Keratinocyte (primary cell): ENCODE data around the gene C6orf132. TPM values are rescaled to one million over a fixed set of nuclear protein-coding genes. Genes with fewer than 3 reads are reported as not detected.

Source experiments
- DNase-seq: peaks from one replicate; pipeline ENCODE4 v3.0.0-alpha.2; 2011; ENCODE audit warnings: low read depth, missing footprints, low spot score
- FAIRE-seq: peaks from 2 replicates; lab custom pipeline; 2011; peaks lifted over from hg19 to GRCh38; lab: Jason Lieb, UNC
- H2AFZ ChIP-seq: 2 replicates; pipeline ENCODE4 v1.6.0; 2012; ENCODE audit warnings: low read length, control low read depth, inconsistent platforms; ENCODE audit not compliant: control insufficient read depth
- H3K27ac ChIP-seq: 2 replicates; pipeline ENCODE4 v1.5.1; 2011; ENCODE audit warnings: low read length; ENCODE audit not compliant: control insufficient read depth, insufficient read depth
- H3K27me3 ChIP-seq: 3 replicates; pipeline ENCODE4 v1.6.0; 2011; ENCODE audit warnings: low read length; ENCODE audit not compliant: control insufficient read depth, insufficient read depth; ENCODE audit errors: extremely low read depth
- H3K36me3 ChIP-seq, 2 experiments: 2 replicates in 1 of 2; 3 replicates in 1 of 2; pipeline ENCODE4 v1.5.1; 2011; ENCODE audit warnings: low read length in 2 of 2, mild to moderate bottlenecking in 1 of 2; ENCODE audit not compliant: control insufficient read depth in 2 of 2, insufficient read depth in 2 of 2; ENCODE audit errors: extremely low read depth in 1 of 2
- H3K4me1 ChIP-seq: 3 replicates; pipeline ENCODE4 v1.5.1; 2011; ENCODE audit warnings: low read length; ENCODE audit not compliant: control insufficient read depth, insufficient read depth; ENCODE audit errors: extremely low read depth
- H3K4me2 ChIP-seq: 3 replicates; pipeline ENCODE4 v1.6.0; 2011; ENCODE audit warnings: low read depth, low read length; ENCODE audit not compliant: control insufficient read depth, insufficient read depth; ENCODE audit errors: extremely low read depth
- H3K4me3 ChIP-seq, 3 experiments: fragments of 200-600 bp in 1 of 3; sonication (generic) in 1 of 3; 2 replicates in 2 of 3; 3 replicates in 1 of 3; pipeline ENCODE4 v1.5.1; 2011 to 2016; ENCODE audit warnings: low read length in 3 of 3, mild to moderate bottlenecking in 3 of 3, control low read depth in 2 of 3, inconsistent platforms in 1 of 3, low read depth in 1 of 3, mixed read lengths in 1 of 3, mixed run types in 1 of 3, moderate library complexity in 1 of 3; ENCODE audit not compliant: control insufficient read depth in 2 of 3, insufficient read depth in 2 of 3; ENCODE audit errors: extremely low read depth in 1 of 3
- H3K79me2 ChIP-seq: 2 replicates; pipeline ENCODE4 v1.6.0; 2012; ENCODE audit warnings: low read length; ENCODE audit not compliant: control insufficient read depth, insufficient read depth
- H3K9ac ChIP-seq: 3 replicates; pipeline ENCODE4 v1.6.0; 2011; ENCODE audit warnings: low read length; ENCODE audit not compliant: control insufficient read depth, insufficient read depth; ENCODE audit errors: extremely low read depth
- H3K9me1 ChIP-seq: 3 replicates; pipeline ENCODE4 v1.6.0; 2011; ENCODE audit warnings: low read length; ENCODE audit not compliant: control insufficient read depth, insufficient read depth; ENCODE audit errors: extremely low read depth
- H3K9me3 ChIP-seq: 2 replicates; pipeline ENCODE4 v1.5.1; 2012; ENCODE audit warnings: low read depth, low read length; ENCODE audit not compliant: control insufficient read depth
- H4K20me1 ChIP-seq: 3 replicates; pipeline ENCODE4 v1.6.0; 2011; ENCODE audit warnings: low read length; ENCODE audit not compliant: control insufficient read depth, insufficient read depth; ENCODE audit errors: extremely low read depth
- CTCF ChIP-seq, 3 experiments: IDR thresholded peaks in 1 of 3; conservative IDR thresholded peaks in 1 of 3; optimal IDR thresholded peaks in 1 of 3; 2 replicates in 2 of 3; 3 replicates in 1 of 3; pipeline versions ENCODE3 to v1.5.1; 2011; ENCODE audit warnings: low read length in 3 of 3, mild to moderate bottlenecking in 3 of 3, moderate library complexity in 2 of 3, control low read depth in 1 of 3, inconsistent platforms in 1 of 3; ENCODE audit not compliant: insufficient read depth in 2 of 3; ENCODE audit errors: extremely low read depth in 1 of 3
- EZH2 ChIP-seq: IDR thresholded peaks from one replicate; pipeline ENCODE4 v1.6.1; 2012; ENCODE audit warnings: inconsistent platforms, mild to moderate bottlenecking, low read length, moderate library complexity
- dilution Hi-C: fragments of 300-500 bp; cut with MboI; formaldehyde crosslinking; loops from one replicate; pipeline ENCODE4 v1.7.0; 2020; ENCODE audit warnings: low sequenced_read_pairs; ENCODE audit not compliant: extremely low pct_ligation_motif_present
- polyA plus RNA-seq, 5 experiments: library from polyadenylated mRNA; depleted of rRNA in 3 of 5; stranded (reverse) in 3 of 5; stranded (forward) in 1 of 5; unstranded in 1 of 5; fragments of >200 nt; gene quantifications; 1 replicate in 1 of 5; 2 replicates in 3 of 5; 3 replicates in 1 of 5; pipeline versions ENCODE4 v1.2.1 to v1.2.3, GENCODE V29; 2011 to 2012; ENCODE audit warnings: missing spikeins in 2 of 5, low read depth in 1 of 5, low replicate concordance in 1 of 5

C6orf132 gene
- polyA plus RNA-seq, 1 donor (not counting 4 experiments of a cell fraction or from before 2014, with no cell fraction given), result 11.8 TPM

GRCh38 chr6:42131531-42131930 lies 10.9 kb downstream of the C6orf132 start:
- Histone ChIP-seq H3K9ac (no peak overlapping the region), H3K79me2 (peaks cover 44% of the 10 kb centered on the region), H3K4me3 (no peak overlapping the region), H3K27me3 (no peaks in the 10 kb centered on the region), H3K9me1 (peaks cover 4% of the 10 kb centered on the region), H3K9me3 (no peaks in the 10 kb centered on the region), H3K36me3 (peaks cover 30 to 33% of the 10 kb centered on the region in 2 experiments), H2AFZ (no peak overlapping the region), H3K4me1 (peaks cover 16% of the 10 kb centered on the region), H3K4me2 (no peak overlapping the region), H4K20me1 (peaks cover 6% of the 10 kb centered on the region), H3K27ac (peak overlapping the region; percentile 47)
- no peak for DNase-seq
- TF ChIP-seq EZH2 (no peak), CTCF (optimal IDR thresholded peaks at IDR 0.05 in 1 of 3, IDR thresholded peaks at IDR 0.05 in 1 of 3, conservative IDR thresholded peaks at IDR 0.05 in 1 of 3; ENCODE audit: extremely low read depth in 1 of 3, insufficient read depth in 2 of 3, low read length in 3 of 3) (no peak)
- FAIRE-seq, result no peak
- dilution Hi-C loops, result no loop called here

GRCh38 chr6:42129360-42129676 lies 13.1 kb downstream of the C6orf132 start:
- H3K27me3 ChIP-seq, result no peaks in the 10 kb centered on the region
- no peak overlapping the region for H2AFZ ChIP-seq
- FAIRE-seq, result peak; percentile 5
- no peaks in the 10 kb centered on the region for H3K9me3 ChIP-seq
- no peak overlapping the region for H3K9ac ChIP-seq
- H3K9me1 ChIP-seq, result peaks cover 4% of the 10 kb centered on the region
- H3K79me2 ChIP-seq, result peaks cover 27% of the 10 kb centered on the region
- H3K36me3 ChIP-seq, result peaks cover 39 to 40% of the 10 kb centered on the region in 2 experiments
- no peak overlapping the region for H3K4me3 ChIP-seq
- peaks cover 13% of the 10 kb centered on the region for H3K4me1 ChIP-seq
- peaks cover 6% of the 10 kb centered on the region for H4K20me1 ChIP-seq
- H3K27ac ChIP-seq, result no peak overlapping the region
- TF ChIP-seq EZH2, result no peak
- TF ChIP-seq CTCF (optimal IDR thresholded peaks at IDR 0.05 in 1 of 3, IDR thresholded peaks at IDR 0.05 in 1 of 3, conservative IDR thresholded peaks at IDR 0.05 in 1 of 3; ENCODE audit: extremely low read depth in 1 of 3, insufficient read depth in 2 of 3, low read length in 3 of 3), result no peak
- no peak for DNase-seq
- dilution Hi-C loops, result no loop called here
- no peak overlapping the region for H3K4me2 ChIP-seq
